Coronary artery (tissue), 2 donors: Measurements from ENCODE around the gene FBXO21.

ENCODE experiments used
- DNase-seq: peaks from one replicate; pipeline ENCODE4 v3.0.0-alpha.2; 2017; ENCODE audit warnings: low spot score
- H3K27ac ChIP-seq, 2 donors: fragments of 200-600 bp; sonication (generic); one replicate each; pipeline ENCODE4 v1.5.1; 2016 to 2019
- H3K4me3 ChIP-seq: fragments of 200-600 bp; sonication (generic); 2 replicates; pipeline ENCODE4 v1.5.1; 2016; ENCODE audit warnings: mild to moderate bottlenecking, moderate library complexity
- TF ChIP-seq, protein P1 (sequence below): fragments of 200-600 bp; sonication (generic); IDR thresholded peaks from one replicate; pipeline ENCODE4 v1.5.1; 2019; ENCODE audit warnings: antibody characterized with exemption

FBXO21 gene

GRCh38 chr12:117178745-117179144 lies 11.5 kb downstream of the FBXO21 start:
- Histone ChIP-seq H3K27ac (no peak overlapping the region), H3K4me3 (no peak overlapping the region)
- TF ChIP-seq, protein P1, sequence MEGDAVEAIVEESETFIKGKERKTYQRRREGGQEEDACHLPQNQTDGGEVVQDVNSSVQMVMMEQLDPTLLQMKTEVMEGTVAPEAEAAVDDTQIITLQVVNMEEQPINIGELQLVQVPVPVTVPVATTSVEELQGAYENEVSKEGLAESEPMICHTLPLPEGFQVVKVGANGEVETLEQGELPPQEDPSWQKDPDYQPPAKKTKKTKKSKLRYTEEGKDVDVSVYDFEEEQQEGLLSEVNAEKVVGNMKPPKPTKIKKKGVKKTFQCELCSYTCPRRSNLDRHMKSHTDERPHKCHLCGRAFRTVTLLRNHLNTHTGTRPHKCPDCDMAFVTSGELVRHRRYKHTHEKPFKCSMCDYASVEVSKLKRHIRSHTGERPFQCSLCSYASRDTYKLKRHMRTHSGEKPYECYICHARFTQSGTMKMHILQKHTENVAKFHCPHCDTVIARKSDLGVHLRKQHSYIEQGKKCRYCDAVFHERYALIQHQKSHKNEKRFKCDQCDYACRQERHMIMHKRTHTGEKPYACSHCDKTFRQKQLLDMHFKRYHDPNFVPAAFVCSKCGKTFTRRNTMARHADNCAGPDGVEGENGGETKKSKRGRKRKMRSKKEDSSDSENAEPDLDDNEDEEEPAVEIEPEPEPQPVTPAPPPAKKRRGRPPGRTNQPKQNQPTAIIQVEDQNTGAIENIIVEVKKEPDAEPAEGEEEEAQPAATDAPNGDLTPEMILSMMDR: no peak
- no peak for DNase-seq

GRCh38 chr12:117178301-117178700 lies 12.0 kb downstream of the FBXO21 start:
- TF ChIP-seq, protein P1: no peak
- Histone ChIP-seq H3K27ac (no peak overlapping the region), H3K4me3 (no peak overlapping the region)
- no peak for DNase-seq

GRCh38 chr12:117172168-117172567 lies 18.1 kb downstream of the FBXO21 start:
- TF ChIP-seq, protein P1: no peak
- Histone ChIP-seq H3K4me3 (no peak overlapping the region), H3K27ac (no peak overlapping the region)
- DNase-seq: no peak

DNA sequence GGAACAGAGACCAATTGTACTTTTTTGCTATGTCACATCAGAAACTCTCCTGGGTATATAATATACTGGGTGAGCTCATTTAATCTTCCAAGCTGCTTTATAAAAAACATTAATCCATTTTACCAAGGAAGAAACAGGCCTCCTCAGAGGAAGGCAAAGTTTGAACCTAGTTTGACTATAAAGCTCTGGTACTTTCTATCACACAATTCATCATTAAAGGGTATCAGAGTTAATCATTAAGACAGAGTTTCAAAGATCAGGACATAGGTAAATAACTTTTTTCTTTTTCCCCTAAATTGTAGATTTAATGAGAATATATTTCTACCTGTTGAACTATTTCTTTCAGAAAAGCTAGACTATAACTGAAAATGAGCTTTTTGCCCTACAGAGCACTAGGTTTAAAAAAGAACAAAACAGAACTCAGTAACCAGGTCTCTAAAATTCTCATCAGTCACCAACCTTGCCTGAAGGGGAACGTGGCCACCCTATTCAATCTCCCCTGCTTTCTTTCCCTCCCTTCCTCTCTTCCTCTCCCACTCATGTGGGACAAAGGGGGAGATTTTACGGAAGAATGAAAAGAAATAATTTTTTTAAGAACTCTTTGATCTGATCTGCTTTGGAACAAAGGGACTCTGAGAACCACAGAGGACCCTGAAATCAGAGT lies 18.6 kb downstream of the FBXO21 start:
- TF ChIP-seq, protein P1: no peak

DNA sequence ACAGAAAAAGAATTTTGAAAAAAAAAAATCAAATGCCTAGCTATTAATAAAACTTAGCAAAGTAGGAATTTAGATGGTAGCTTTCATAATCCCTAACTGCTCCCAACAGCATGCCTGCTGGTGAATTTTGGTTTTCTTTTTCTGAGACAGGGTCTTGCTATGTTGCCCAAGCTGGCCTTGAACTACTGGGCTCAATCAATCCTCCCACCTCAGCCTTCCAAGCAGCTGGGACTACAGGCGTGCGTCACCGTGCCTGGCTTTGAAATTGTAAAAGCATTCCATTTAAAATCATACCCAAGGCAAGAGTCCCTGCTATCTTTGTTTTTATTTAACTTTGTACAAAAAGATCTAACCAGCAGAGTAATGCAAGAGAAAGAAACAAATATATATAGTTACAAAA lies 20.7 kb downstream of the FBXO21 start:
- TF ChIP-seq, protein P1: no peak
- H3K27ac ChIP-seq: no peak overlapping the region

More for the DNA sequence above, 18.6 kb downstream of the FBXO21 start:
- Histone ChIP-seq H3K4me3 (no peak overlapping the region), H3K27ac (no peak overlapping the region)
- no peak for DNase-seq

DNA sequence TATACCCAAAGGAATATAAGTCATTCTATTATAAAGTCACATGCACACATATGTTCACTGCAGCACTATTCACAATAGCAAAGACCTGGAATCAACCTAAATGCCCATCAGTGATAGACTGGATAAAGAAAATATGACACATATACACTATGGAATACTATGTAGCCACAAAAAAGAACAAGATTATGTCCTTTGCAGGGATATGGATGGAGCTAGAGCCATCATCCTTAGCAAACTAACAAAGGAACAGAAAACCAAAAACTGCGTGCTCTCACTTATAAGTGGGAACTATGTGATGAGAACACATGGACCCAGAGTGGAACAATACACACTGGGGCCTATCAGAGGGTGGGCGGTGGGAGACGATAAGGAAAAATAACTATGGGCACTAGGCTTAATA lies 21.3 kb downstream of the FBXO21 start:
- H3K27ac ChIP-seq: no peak overlapping the region
- TF ChIP-seq, protein P1: no peak
- H3K4me3 ChIP-seq: no peak overlapping the region
- no peak for DNase-seq

More for the DNA sequence above, 20.7 kb downstream of the FBXO21 start:
- no peak overlapping the region for H3K4me3 ChIP-seq
- no peak for DNase-seq

DNA sequence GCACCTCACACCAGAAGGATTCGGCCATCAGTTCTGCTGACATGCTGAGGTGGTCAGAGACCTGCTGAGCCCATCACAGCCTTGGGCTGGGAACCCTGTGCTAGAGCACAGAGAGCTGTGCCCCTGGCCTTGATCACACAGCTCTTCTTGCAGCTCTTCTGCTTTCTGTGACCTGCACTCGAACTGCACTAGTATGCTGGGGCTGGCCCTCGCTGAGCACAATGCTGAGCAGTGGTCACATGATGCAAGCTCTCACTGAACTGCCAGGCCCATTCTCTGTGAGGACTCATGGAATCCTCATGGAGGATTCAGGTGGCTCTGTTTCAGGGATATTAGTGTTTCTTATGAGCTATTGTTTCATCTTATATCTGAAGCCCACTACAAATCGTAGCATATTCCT lies 22.5 kb downstream of the FBXO21 start:
- DNase-seq: no peak
- H3K27ac ChIP-seq: no peak overlapping the region

More for the DNA sequence above, 22.5 kb downstream of the FBXO21 start:
- TF ChIP-seq, protein P1: no peak
- no peak overlapping the region for H3K4me3 ChIP-seq
